Measurements from ENCODE around the gene ATP8B4.

- TF ChIP-seq EZH2 (IDR thresholded peaks at IDR 0.05; ENCODE audit: insufficient read depth, poor library complexity, severe bottlenecking) = no peak
- TF ChIP-seq EZH2phosphoT487 (IDR thresholded peaks at IDR 0.05; ENCODE audit: insufficient read depth, low read depth) = no peak
These were observed 34.1 kb downstream of the ATP8B4 start for GRCh38 chr15:50084932-50085331.

Data from GM23248 (cell line).